ENCODE results near the gene RBMXL2.

- TF ChIP-seq GATA2 (IDR thresholded peaks at IDR 0.05; ENCODE audit: low read depth, low read length) (no peak), GATA3 (IDR thresholded peaks at IDR 0.05; ENCODE audit: low read depth, low read length) (no peak)
Measured at GRCh38 chr11:7080900-7081299, 7.9 kb upstream of the RBMXL2 start.

All from SH-SY5Y (cell line).